Tibial nerve (tissue), 4 donors: Measurements from ENCODE around the gene PLK5.

Experiments used
- EP300 ChIP-seq, 2 donors: sonication (generic); formaldehyde crosslinking; IDR thresholded peaks; one replicate each; pipeline ENCODE4 v1.6.1; 2017; ENCODE audit warnings: antibody characterized with exemption in 2 of 2, mild to moderate bottlenecking in 1 of 2
- POLR2A ChIP-seq, 2 donors: fragments of 450-650 bp; IDR thresholded peaks; one replicate each; pipeline ENCODE4 v1.6.1; 2017; ENCODE audit warnings: antibody characterized with exemption in 2 of 2, mild to moderate bottlenecking in 2 of 2, moderate library complexity in 2 of 2
- TF ChIP-seq, protein P1 (sequence below), 5 experiments: fragments of 200-600 bp in 3 of 5; fragments of 450-650 bp in 2 of 5; sonication (generic) in 3 of 5; IDR thresholded peaks; one replicate each; pipeline ENCODE4 v1.5.1; 2016 to 2019; ENCODE audit warnings: antibody characterized with exemption in 5 of 5, mild to moderate bottlenecking in 3 of 5, moderate library complexity in 2 of 5

DNA sequence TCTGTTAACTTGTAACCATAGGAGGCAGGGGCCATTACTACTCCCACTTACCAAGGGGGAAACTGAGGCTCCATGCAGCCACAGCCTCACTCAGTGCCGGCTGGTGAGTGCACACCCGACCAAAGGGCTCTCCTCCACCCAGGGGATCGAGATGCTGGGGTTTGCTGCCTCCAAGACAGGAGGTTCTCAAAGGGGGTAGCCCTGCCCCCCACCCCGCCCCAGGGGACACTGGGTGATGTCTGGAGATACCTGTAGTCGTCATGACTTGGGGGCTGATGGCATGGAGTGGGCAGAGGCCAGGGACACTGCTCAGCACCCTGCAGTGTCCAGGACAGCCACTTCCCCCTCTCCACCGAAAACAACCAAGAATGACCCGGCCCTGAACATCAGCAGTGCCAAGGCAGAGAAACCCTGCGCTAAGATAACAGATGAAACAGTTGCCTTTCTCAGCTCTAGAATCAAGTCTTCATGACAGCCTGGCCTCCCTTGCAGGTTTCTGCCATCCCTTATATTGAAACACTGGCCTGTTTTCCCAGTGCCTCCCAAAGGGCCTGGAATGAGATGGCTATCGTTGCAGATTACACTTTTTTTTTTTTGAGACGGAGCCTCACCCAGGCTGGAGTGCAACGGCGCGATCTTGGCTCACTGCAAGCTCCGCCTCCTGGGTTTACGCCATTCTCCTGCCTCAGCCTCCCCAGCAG, 29.6 kb upstream of the PLK5 start:
- TF ChIP-seq, protein P1, sequence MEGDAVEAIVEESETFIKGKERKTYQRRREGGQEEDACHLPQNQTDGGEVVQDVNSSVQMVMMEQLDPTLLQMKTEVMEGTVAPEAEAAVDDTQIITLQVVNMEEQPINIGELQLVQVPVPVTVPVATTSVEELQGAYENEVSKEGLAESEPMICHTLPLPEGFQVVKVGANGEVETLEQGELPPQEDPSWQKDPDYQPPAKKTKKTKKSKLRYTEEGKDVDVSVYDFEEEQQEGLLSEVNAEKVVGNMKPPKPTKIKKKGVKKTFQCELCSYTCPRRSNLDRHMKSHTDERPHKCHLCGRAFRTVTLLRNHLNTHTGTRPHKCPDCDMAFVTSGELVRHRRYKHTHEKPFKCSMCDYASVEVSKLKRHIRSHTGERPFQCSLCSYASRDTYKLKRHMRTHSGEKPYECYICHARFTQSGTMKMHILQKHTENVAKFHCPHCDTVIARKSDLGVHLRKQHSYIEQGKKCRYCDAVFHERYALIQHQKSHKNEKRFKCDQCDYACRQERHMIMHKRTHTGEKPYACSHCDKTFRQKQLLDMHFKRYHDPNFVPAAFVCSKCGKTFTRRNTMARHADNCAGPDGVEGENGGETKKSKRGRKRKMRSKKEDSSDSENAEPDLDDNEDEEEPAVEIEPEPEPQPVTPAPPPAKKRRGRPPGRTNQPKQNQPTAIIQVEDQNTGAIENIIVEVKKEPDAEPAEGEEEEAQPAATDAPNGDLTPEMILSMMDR (IDR thresholded peaks at IDR 0.05) = no peak
- no peak for TF ChIP-seq POLR2A (IDR thresholded peaks at IDR 0.05)
- no peak for TF ChIP-seq EP300 (IDR thresholded peaks at IDR 0.05)
